Stomach (tissue), 4 donors: ENCODE data around the gene CHD3.
"Not testable (repeated sequence)": the region's sequence is repeated elsewhere in the genome, so short reads cannot be mapped to it uniquely, and the experiment has no call there.

ENCODE experiments used
- CTCF ChIP-seq, 7 experiments: fragments of 450-650 bp in 4 of 7; fragments of 200-600 bp in 3 of 7; sonication (generic) in 3 of 7; IDR thresholded peaks; one replicate each; pipeline ENCODE4 v1.5.1; 2016 to 2019; ENCODE audit warnings: antibody characterized with exemption in 7 of 7, control low read depth in 2 of 7, mild to moderate bottlenecking in 1 of 7
- POLR2A ChIP-seq, 4 donors: fragments of 450-650 bp; IDR thresholded peaks; one replicate each; pipeline ENCODE4 v1.6.1; 2016; ENCODE audit warnings: antibody characterized with exemption in 4 of 4, control low read depth in 2 of 4, mild to moderate bottlenecking in 1 of 4, moderate library complexity in 1 of 4

GRCh38 chr17:7953266-7953665, 64.7 kb downstream of the CHD3 start:
- TF ChIP-seq CTCF, POLR2A (IDR thresholded peaks at IDR 0.05): not testable (repeated sequence)
